ENCODE measurements around the gene BFSP2. TPM values are rescaled to one million over a fixed set of nuclear protein-coding genes. Genes with fewer than 3 reads are reported as not detected.

Gene BFSP2
- polyA plus RNA-seq, 1 experiment: not detected

GRCh38 chr3:133440652-133441051 lies 40.8 kb downstream of the BFSP2 start:
- CTCF ChIA-PET: no interaction called here
- no peak for TF ChIP-seq CTCF (IDR thresholded peaks at IDR 0.05; ENCODE audit: low read depth, low read length)
- Histone ChIP-seq H3K9me3 (ENCODE audit: control insufficient read depth, insufficient read depth, low read length) (no peaks in the 10 kb centered on the region), H3K4me3 (ENCODE audit: low read depth, low read length) (no peak overlapping the region), H3K27me3 (ENCODE audit: control insufficient read depth, insufficient read depth, low read length) (no peaks in the 10 kb centered on the region), H3K27ac (ENCODE audit: low read depth, low read length) (no peak overlapping the region)
- DNase-seq (ENCODE audit: low read depth, low spot score): peak; percentile 27
- POLR2A ChIA-PET: no interaction called here

- no peak overlapping the region for H3K4me3 ChIP-seq (ENCODE audit: low read depth, low read length)
- no peak for DNase-seq (ENCODE audit: low read depth, low spot score)
- H3K9me3 ChIP-seq (ENCODE audit: control insufficient read depth, insufficient read depth, low read length): no peaks in the 10 kb centered on the region
- ChIA-PET POLR2A (no interaction called here), CTCF (interaction anchor here (0.7 to 3.0 kb wide), 3 partner anchors 10 to 400 kb away, joined by 3 to 17 read pairs (median 3); no protein-coding TSS in a partner anchor)
- no peaks in the 10 kb centered on the region for H3K27me3 ChIP-seq (ENCODE audit: control insufficient read depth, insufficient read depth, low read length)
- TF ChIP-seq CTCF (IDR thresholded peaks at IDR 0.05; ENCODE audit: low read depth, low read length): no peak
- H3K27ac ChIP-seq (ENCODE audit: low read depth, low read length): no peak overlapping the region
These were observed 42.0 kb downstream of the BFSP2 start for GRCh38 chr3:133441867-133442270.

- POLR2A ChIA-PET: no interaction called here
- Histone ChIP-seq H3K9me3 (ENCODE audit: control insufficient read depth, insufficient read depth, low read length) (no peaks in the 10 kb centered on the region), H3K27me3 (ENCODE audit: control insufficient read depth, insufficient read depth, low read length) (no peaks in the 10 kb centered on the region), H3K4me3 (ENCODE audit: low read depth, low read length) (no peak overlapping the region), H3K27ac (ENCODE audit: low read depth, low read length) (no peak overlapping the region)
- CTCF ChIA-PET: interaction anchor here (1.1 to 3.0 kb wide), 2 partner anchors 136 to 401 kb away, joined by 3 to 17 read pairs; no protein-coding TSS in a partner anchor
- no peak for DNase-seq (ENCODE audit: low read depth, low spot score)
- TF ChIP-seq CTCF (IDR thresholded peaks at IDR 0.05; ENCODE audit: low read depth, low read length): no peak
These were observed 42.7 kb downstream of the BFSP2 start for GRCh38 chr3:133442518-133442917.

GRCh38 chr3:133443649-133444422 lies 44.0 kb downstream of the BFSP2 start:
- no peak for TF ChIP-seq CTCF (IDR thresholded peaks at IDR 0.05; ENCODE audit: low read depth, low read length)
- H3K27ac ChIP-seq (ENCODE audit: low read depth, low read length): no peak overlapping the region
- POLR2A ChIA-PET: no interaction called here
- DNase-seq (ENCODE audit: low read depth, low spot score): no peak
- no peaks in the 10 kb centered on the region for H3K27me3 ChIP-seq (ENCODE audit: control insufficient read depth, insufficient read depth, low read length)
- H3K9me3 ChIP-seq (ENCODE audit: control insufficient read depth, insufficient read depth, low read length): no peaks in the 10 kb centered on the region
- H3K4me3 ChIP-seq (ENCODE audit: low read depth, low read length): no peak overlapping the region
- CTCF ChIA-PET: interaction anchor here (0.6 to 3.0 kb wide), 4 partner anchors 9 to 403 kb away, joined by 3 to 17 read pairs (median 4); no protein-coding TSS in a partner anchor

GRCh38 chr3:133444423-133444774 lies 44.5 kb downstream of the BFSP2 start:
- H3K4me3 ChIP-seq (ENCODE audit: low read depth, low read length): no peak overlapping the region
- POLR2A ChIA-PET: no interaction called here
- no peaks in the 10 kb centered on the region for H3K27me3 ChIP-seq (ENCODE audit: control insufficient read depth, insufficient read depth, low read length)
- no peak for DNase-seq (ENCODE audit: low read depth, low spot score)
- CTCF ChIA-PET: no interaction called here
- TF ChIP-seq CTCF (IDR thresholded peaks at IDR 0.05; ENCODE audit: low read depth, low read length): no peak
- no peak overlapping the region for H3K27ac ChIP-seq (ENCODE audit: low read depth, low read length)
- H3K9me3 ChIP-seq (ENCODE audit: control insufficient read depth, insufficient read depth, low read length): no peaks in the 10 kb centered on the region

Data from AG04450 (cell line).